Hepatocyte (in vitro differentiated cells): Measurements from ENCODE around the gene GNB1L. TPM values are rescaled to one million over a fixed set of nuclear protein-coding genes. Genes with fewer than 3 reads are reported as not detected.

ENCODE experiments used
- DNase-seq: peaks from one replicate; pipeline ENCODE4 v3.0.0-alpha.2; 2016; ENCODE audit warnings: low spot score
- H2AFZ ChIP-seq: fragments of 200-600 bp; sonication (generic); 2 replicates; pipeline ENCODE4 v1.6.0; 2016; ENCODE audit warnings: antibody characterized with exemption, mild to moderate bottlenecking
- H3K27ac ChIP-seq: fragments of 200-600 bp; sonication (generic); 2 replicates; pipeline ENCODE4 v1.5.1; 2016; ENCODE audit warnings: mild to moderate bottlenecking
- H3K27me3 ChIP-seq: fragments of 200-600 bp; sonication (generic); 2 replicates; pipeline ENCODE4 v1.6.1; 2016
- H3K36me3 ChIP-seq: fragments of 200-600 bp; sonication (generic); replicated peaks from 2 replicates; pipeline ENCODE4 v1.5.1; 2016; ENCODE audit warnings: low read depth; ENCODE audit not compliant: insufficient read depth
- H3K4me1 ChIP-seq: fragments of 200-600 bp; sonication (generic); 2 replicates; pipeline ENCODE4 v1.5.1; 2016; ENCODE audit warnings: mild to moderate bottlenecking, moderate library complexity; ENCODE audit not compliant: insufficient read depth
- H3K4me2 ChIP-seq: fragments of 200-600 bp; sonication (generic); 2 replicates; pipeline ENCODE4 v1.6.0; 2016
- H3K4me3 ChIP-seq: fragments of 200-600 bp; sonication (generic); 2 replicates; pipeline ENCODE4 v1.5.1; 2016; ENCODE audit warnings: mild to moderate bottlenecking
- H3K79me2 ChIP-seq: fragments of 200-600 bp; sonication (generic); 2 replicates; pipeline ENCODE4 v1.6.0; 2017; ENCODE audit warnings: mild to moderate bottlenecking
- H3K9me2 ChIP-seq: fragments of 200-600 bp; sonication (generic); replicated peaks from 2 replicates; pipeline ENCODE4 v1.6.0; 2017; ENCODE audit warnings: mild to moderate bottlenecking; ENCODE audit not compliant: insufficient read depth
- H3K9me3 ChIP-seq: fragments of 200-600 bp; sonication (generic); 2 replicates; pipeline ENCODE4 v1.5.1; 2016; ENCODE audit warnings: low read depth, mild to moderate bottlenecking
- H4K20me1 ChIP-seq: fragments of 200-600 bp; sonication (generic); 2 replicates; pipeline ENCODE4 v1.6.0; 2016; ENCODE audit warnings: mild to moderate bottlenecking; ENCODE audit not compliant: insufficient read depth, poor library complexity, severe bottlenecking
- CTCF ChIP-seq: fragments of 200-600 bp; sonication (generic); IDR thresholded peaks from 2 replicates; pipeline ENCODE4 v1.5.1; 2016; ENCODE audit warnings: antibody characterized with exemption, mild to moderate bottlenecking; ENCODE audit not compliant: poor library complexity
- EZH2 ChIP-seq: fragments of 200-600 bp; sonication (generic); IDR thresholded peaks from 2 replicates; pipeline ENCODE4 v1.6.1; 2016; ENCODE audit warnings: antibody characterized with exemption, mild to moderate bottlenecking, borderline replicate concordance
- EZH2phosphoT487 ChIP-seq: fragments of 200-600 bp; sonication (generic); IDR thresholded peaks from one replicate; pipeline ENCODE4 v1.6.1; 2018; ENCODE audit warnings: antibody characterized with exemption, mild to moderate bottlenecking, low read depth, moderate library complexity; ENCODE audit not compliant: unreplicated experiment, severe bottlenecking
- WGBS: methylation state at CpG from one replicate; pipeline ENCODE4 v1.1.6; 2016; ENCODE audit warnings: low lambda C conversion rate; ENCODE audit errors: missing lambda C conversion rate; 5-methylcytosine and 5-hydroxymethylcytosine counted together
- polyA plus RNA-seq: library from polyadenylated mRNA; unstranded; fragments of >200 nt; fragmentation: Nextera tagmentation; extraction: Ambion mirVana; gene quantifications from 2 replicates; pipeline ENCODE4 v1.2.1, GENCODE V29; 2016
- total RNA-seq: library from RNA; depleted of rRNA; stranded (reverse); fragments of >200 nt; gene quantifications from 2 replicates; pipeline ENCODE4 v1.2.3, GENCODE V29; 2014

GNB1L gene
- total and polyA plus RNA-seq, 2 experiments from 2014 or later: 4.1 to 8.5 TPM

GRCh38 chr22:19902245-19902715, 47.6 kb upstream of the GNB1L start:
- Histone ChIP-seq H3K79me2 (no peaks in the 10 kb centered on the region), H4K20me1 (no peaks in the 10 kb centered on the region), H3K27ac (no peak overlapping the region), H3K27me3 (peaks cover 3% of the 10 kb centered on the region), H3K4me3 (no peak overlapping the region), H3K4me2 (no peak overlapping the region), H2AFZ (no peak overlapping the region), H3K9me3 (no peaks in the 10 kb centered on the region), H3K9me2 (no peaks in the 10 kb centered on the region), H3K36me3 (no peaks in the 10 kb centered on the region), H3K4me1 (peaks cover 17% of the 10 kb centered on the region)
- TF ChIP-seq CTCF (no peak), EZH2phosphoT487 (no peak), EZH2 (no peak)
- no peak for DNase-seq
- WGBS: 91% methylated on average over 7 of the region's 7 CpGs

- Histone ChIP-seq H3K27me3 (peaks cover 3% of the 10 kb centered on the region), H3K9me3 (no peaks in the 10 kb centered on the region), H3K4me2 (no peak overlapping the region), H3K27ac (no peak overlapping the region), H4K20me1 (no peaks in the 10 kb centered on the region), H2AFZ (no peak overlapping the region), H3K36me3 (no peaks in the 10 kb centered on the region), H3K4me1 (peaks cover 17% of the 10 kb centered on the region), H3K9me2 (no peaks in the 10 kb centered on the region), H3K79me2 (no peaks in the 10 kb centered on the region), H3K4me3 (no peak overlapping the region)
- WGBS: 77% methylated on average over 11 of the region's 11 CpGs
- no peak for DNase-seq
- no peak for TF ChIP-seq EZH2
- TF ChIP-seq EZH2phosphoT487: no peak
- TF ChIP-seq CTCF: no peak
These were observed 47.0 kb upstream of the GNB1L start for GRCh38 chr22:19901577-19902244.

GRCh38 chr22:19900707-19901436, 46.2 kb upstream of the GNB1L start:
- no peak for DNase-seq

More at GRCh38 chr22:19900707-19901436, 46.2 kb upstream of the GNB1L start:
- no peaks in the 10 kb centered on the region for H3K9me3 ChIP-seq
- no peaks in the 10 kb centered on the region for H3K36me3 ChIP-seq
- TF ChIP-seq EZH2 (no peak), EZH2phosphoT487 (no peak), CTCF (no peak)
- no peak overlapping the region for H3K4me3 ChIP-seq
- no peak overlapping the region for H3K27ac ChIP-seq
- no peaks in the 10 kb centered on the region for H3K9me2 ChIP-seq
- WGBS: 93% methylated on average over 13 of the region's 13 CpGs
- no peak overlapping the region for H3K4me2 ChIP-seq
- H4K20me1 ChIP-seq: no peaks in the 10 kb centered on the region
- no peak overlapping the region for H2AFZ ChIP-seq
- H3K27me3 ChIP-seq: peaks cover 3% of the 10 kb centered on the region
- H3K4me1 ChIP-seq: peaks cover 14% of the 10 kb centered on the region
- no peaks in the 10 kb centered on the region for H3K79me2 ChIP-seq
